HEK293 (cell line): ENCODE data around the gene CENPX.

Experiments
- CTCF ChIA-PET: fragments of 350-600 bp; formaldehyde crosslinking; extraction: SDS; loops from one replicate; lab custom pipeline; 2021; ENCODE audit warnings: antibody characterized with exemption; lab: Yijun Ruan, JAX
- POLR2A ChIA-PET: fragments of 300-600 bp; formaldehyde crosslinking; extraction: SDS; loops from one replicate; lab custom pipeline; 2020; ENCODE audit warnings: antibody characterized with exemption, inconsistent platforms; lab: Yijun Ruan, JAX
- H3K27ac ChIP-seq: fragments of 200-500 bp; sonication (Bioruptor generic); 2 replicates; pipeline ENCODE4 v1.5.1; 2014; ENCODE audit warnings: low read depth, low read length, control low read depth, inconsistent platforms; ENCODE audit errors: extremely low read depth
- H3K36me3 ChIP-seq, 2 experiments: fragments of 200-500 bp in 1 of 2; sonication (Bioruptor generic) in 1 of 2; 1 replicate in 1 of 2; 2 replicates in 1 of 2; pipeline ENCODE4 v1.5.1; 2014 to 2017; ENCODE audit warnings: inconsistent platforms in 2 of 2, low read length in 2 of 2; ENCODE audit not compliant: control insufficient read depth in 2 of 2, insufficient read depth in 1 of 2
- H3K4me1 ChIP-seq: fragments of 200-500 bp; sonication (Bioruptor generic); 2 replicates; pipeline ENCODE4 v1.5.1; 2014; ENCODE audit warnings: mild to moderate bottlenecking, low read length, inconsistent platforms; ENCODE audit not compliant: control insufficient read depth, insufficient read depth
- H3K4me3 ChIP-seq: 2 replicates; pipeline ENCODE4 v1.5.1; 2011; ENCODE audit warnings: low read depth, mild to moderate bottlenecking, control low read depth, low read length, moderate library complexity
- H3K9me3 ChIP-seq: fragments of 200-500 bp; sonication (Bioruptor generic); 2 replicates; pipeline ENCODE4 v1.5.1; 2014; ENCODE audit warnings: low read depth, low read length, inconsistent platforms; ENCODE audit not compliant: control insufficient read depth, insufficient read depth
- CTCF ChIP-seq: fragments of 450-650 bp; formaldehyde crosslinking; IDR thresholded peaks from 2 replicates; pipeline ENCODE4 v1.5.1; 2016; ENCODE audit warnings: missing biosample characterization, missing genetic modification characterization
- EGR2 ChIP-seq: fragments of 450-650 bp; formaldehyde crosslinking; IDR thresholded peaks from 2 replicates; pipeline ENCODE4 v1.5.1; 2016; ENCODE audit warnings: low read depth, missing biosample characterization, missing genetic modification characterization
- GLIS1 ChIP-seq: fragments of 450-650 bp; formaldehyde crosslinking; IDR thresholded peaks from 2 replicates; pipeline ENCODE4 v1.5.1; 2016; ENCODE audit warnings: missing biosample characterization, missing genetic modification characterization
- HIC1 ChIP-seq: fragments of 450-650 bp; formaldehyde crosslinking; IDR thresholded peaks from 2 replicates; pipeline ENCODE4 v1.5.1; 2016; ENCODE audit warnings: missing biosample characterization, missing genetic modification characterization
- KLF9 ChIP-seq: fragments of 450-650 bp; formaldehyde crosslinking; IDR thresholded peaks from 2 replicates; pipeline ENCODE4 v1.5.1; 2016; ENCODE audit warnings: missing biosample characterization, missing genetic modification characterization, low read depth
- PBX3 ChIP-seq: sonication (generic); formaldehyde crosslinking; IDR thresholded peaks from 2 replicates; pipeline ENCODE4 v1.8.1; 2022; ENCODE audit warnings: mild to moderate bottlenecking, moderate library complexity, missing genetic modification reagents
- RBAK ChIP-seq: fragments of 450-650 bp; formaldehyde crosslinking; IDR thresholded peaks from 2 replicates; pipeline ENCODE4 v1.5.1; 2016; ENCODE audit warnings: missing biosample characterization, missing genetic modification characterization
- TCF7L2 ChIP-seq: IDR thresholded peaks from 2 replicates; pipeline ENCODE4 v1.6.1; 2011; ENCODE audit warnings: low read depth, mild to moderate bottlenecking, inconsistent platforms, low read length, moderate library complexity, borderline replicate concordance
- WT1 ChIP-seq: fragments of 450-650 bp; formaldehyde crosslinking; IDR thresholded peaks from 2 replicates; pipeline ENCODE4 v1.5.1; 2016; ENCODE audit warnings: missing biosample characterization, missing genetic modification characterization
- ZFP41 ChIP-seq: fragments of 450-650 bp; formaldehyde crosslinking; IDR thresholded peaks from 2 replicates; pipeline ENCODE4 v1.5.1; 2016; ENCODE audit warnings: missing biosample characterization, missing genetic modification characterization, borderline replicate concordance
- ZFP69B ChIP-seq: fragments of 450-650 bp; formaldehyde crosslinking; IDR thresholded peaks from 2 replicates; pipeline ENCODE4 v1.5.1; 2016; ENCODE audit warnings: missing biosample characterization, missing genetic modification characterization
- ZIC2 ChIP-seq: fragments of 450-650 bp; formaldehyde crosslinking; IDR thresholded peaks from 2 replicates; pipeline ENCODE4 v1.5.1; 2016; ENCODE audit warnings: missing biosample characterization, missing genetic modification characterization
- ZNF138 ChIP-seq: fragments of 450-650 bp; formaldehyde crosslinking; IDR thresholded peaks from 2 replicates; pipeline ENCODE4 v1.5.1; 2016; ENCODE audit warnings: missing biosample characterization, missing genetic modification characterization, borderline replicate concordance
- ZNF148 ChIP-seq: fragments of 450-650 bp; formaldehyde crosslinking; IDR thresholded peaks from 2 replicates; pipeline ENCODE4 v1.5.0; 2017; ENCODE audit warnings: missing biosample characterization, missing genetic modification characterization, borderline replicate concordance
- ZNF16 ChIP-seq: fragments of 450-650 bp; formaldehyde crosslinking; IDR thresholded peaks from 2 replicates; pipeline ENCODE4 v1.5.1; 2016; ENCODE audit warnings: low read depth, missing biosample characterization, missing genetic modification characterization
- ZNF266 ChIP-seq: fragments of 450-650 bp; formaldehyde crosslinking; IDR thresholded peaks from 2 replicates; pipeline ENCODE4 v1.5.1; 2016; ENCODE audit warnings: missing biosample characterization, missing genetic modification characterization, low read depth
- ZNF341 ChIP-seq: fragments of 450-650 bp; formaldehyde crosslinking; IDR thresholded peaks from 2 replicates; pipeline ENCODE4; 2016; ENCODE audit warnings: low read depth, missing biosample characterization, missing genetic modification characterization
- ZNF423 ChIP-seq: fragments of 450-650 bp; formaldehyde crosslinking; IDR thresholded peaks from 2 replicates; pipeline ENCODE4 v1.5.1; 2016; ENCODE audit warnings: missing biosample characterization, missing genetic modification characterization
- ZNF513 ChIP-seq: fragments of 450-650 bp; IDR thresholded peaks from 2 replicates; pipeline ENCODE4 v1.5.1; 2018; ENCODE audit warnings: missing biosample characterization, missing genetic modification characterization
- ZNF548 ChIP-seq: fragments of 450-650 bp; formaldehyde crosslinking; IDR thresholded peaks from 2 replicates; pipeline ENCODE4 v1.5.1; 2016; ENCODE audit warnings: missing biosample characterization, missing genetic modification characterization
- ZNF558 ChIP-seq: fragments of 450-650 bp; formaldehyde crosslinking; IDR thresholded peaks from 2 replicates; pipeline ENCODE4 v1.5.1; 2016; ENCODE audit warnings: missing biosample characterization, missing genetic modification characterization
- ZNF600 ChIP-seq: fragments of 450-650 bp; formaldehyde crosslinking; IDR thresholded peaks from 2 replicates; pipeline ENCODE4 v1.5.1; 2016; ENCODE audit warnings: missing biosample characterization, missing genetic modification characterization
- ZNF791 ChIP-seq: fragments of 450-650 bp; formaldehyde crosslinking; IDR thresholded peaks from 2 replicates; pipeline ENCODE4 v1.5.1; 2016; ENCODE audit warnings: missing biosample characterization, missing genetic modification characterization
- ZNF843 ChIP-seq: fragments of 450-650 bp; formaldehyde crosslinking; IDR thresholded peaks from 2 replicates; pipeline ENCODE4 v1.5.1; 2016; ENCODE audit warnings: missing biosample characterization, missing genetic modification characterization

CENPX gene

GRCh38 chr17:82058230-82058854 is 35.7 kb upstream of the CENPX start:
- H3K4me3 ChIP-seq, result no peak overlapping the region
- peak overlapping the region; percentile 25; the same call in 1 of the 2 replicates for H3K27ac ChIP-seq
- POLR2A ChIA-PET, result interaction anchor here (0.7 to 14.2 kb wide), 7 partner anchors 18 to 45 kb away, joined by 3 to 96 read pairs (median 15); partner anchors contain the start of genes DCXR and RAC3
- CTCF ChIA-PET, result no interaction called here
- TF ChIP-seq ZNF148 (tag by site-specific recombination) (no peak), ZNF791 (no peak), ZNF558 (tag by site-specific recombination) (no peak), TCF7L2 (no peak), CTCF (peak; percentile 62), ZNF513 (tag by site-specific recombination) (no peak), WT1 (tag by site-specific recombination) (no peak), ZNF600 (tag by site-specific recombination) (no peak), ZNF16 (tag by site-specific recombination) (no peak), ZNF548 (tag by site-specific recombination) (no peak), ZNF138 (tag by site-specific recombination) (no peak), PBX3 (CRISPR knock-in tag) (0 out of 2 replicates have a peak, but pooled peaks have one; percentile 6), ZFP41 (tag by site-specific recombination) (no peak), KLF9 (tag by site-specific recombination) (no peak), ZNF266 (tag by site-specific recombination) (no peak)
- H3K36me3 ChIP-seq, result peaks cover 3 to 99% of the 10 kb centered on the region in 2 experiments; a peak in 2 of 3 replicates
- no peaks in the 10 kb centered on the region for H3K9me3 ChIP-seq
- no peaks in the 10 kb centered on the region for H3K4me1 ChIP-seq

GRCh38 chr17:82056729-82057621 is 34.3 kb upstream of the CENPX start:
- H3K36me3 ChIP-seq, result peaks cover 3 to 89% of the 10 kb centered on the region in 2 experiments; a peak in 2 of 3 replicates
- ChIA-PET POLR2A (interaction anchor here (0.8 to 14.2 kb wide), 7 partner anchors 11 to 46 kb away, joined by 3 to 96 read pairs (median 6); partner anchors contain the start of genes DCXR and RAC3), CTCF (interaction anchor here (0.7 to 1.7 kb wide), 4 partner anchors 14 to 41 kb away, joined by 4 to 9 read pairs (median 5); partner anchors contain the start of gene DCXR)
- H3K9me3 ChIP-seq, result no peaks in the 10 kb centered on the region
- H3K4me3 ChIP-seq, result no peak overlapping the region
- H3K27ac ChIP-seq, result peak overlapping the region; percentile 64
- H3K4me1 ChIP-seq, result peaks cover 4% of the 10 kb centered on the region; the same call in 1 of the 2 replicates
- TF ChIP-seq ZIC2 (tag by site-specific recombination), result peak; percentile 89
- peak; percentile 46 for TF ChIP-seq GLIS1 (tag by site-specific recombination)
- TF ChIP-seq ZNF423 (tag by site-specific recombination), result peak; percentile 64
- TF ChIP-seq ZNF341 (tag by site-specific recombination), result peak; percentile 95
- no peak for TF ChIP-seq ZFP69B (tag by site-specific recombination)
- peak; percentile 59; the same call in 1 of the 2 replicates for TF ChIP-seq HIC1 (tag by site-specific recombination)
- TF ChIP-seq ZNF843 (tag by site-specific recombination), result no peak
- TF ChIP-seq RBAK (tag by site-specific recombination), result no peak
- TF ChIP-seq EGR2 (tag by site-specific recombination), result peak; percentile 23; the same call in 1 of the 2 replicates
